ENCODE data around the gene FBXO44.

The FBXO44 gene

DNA sequence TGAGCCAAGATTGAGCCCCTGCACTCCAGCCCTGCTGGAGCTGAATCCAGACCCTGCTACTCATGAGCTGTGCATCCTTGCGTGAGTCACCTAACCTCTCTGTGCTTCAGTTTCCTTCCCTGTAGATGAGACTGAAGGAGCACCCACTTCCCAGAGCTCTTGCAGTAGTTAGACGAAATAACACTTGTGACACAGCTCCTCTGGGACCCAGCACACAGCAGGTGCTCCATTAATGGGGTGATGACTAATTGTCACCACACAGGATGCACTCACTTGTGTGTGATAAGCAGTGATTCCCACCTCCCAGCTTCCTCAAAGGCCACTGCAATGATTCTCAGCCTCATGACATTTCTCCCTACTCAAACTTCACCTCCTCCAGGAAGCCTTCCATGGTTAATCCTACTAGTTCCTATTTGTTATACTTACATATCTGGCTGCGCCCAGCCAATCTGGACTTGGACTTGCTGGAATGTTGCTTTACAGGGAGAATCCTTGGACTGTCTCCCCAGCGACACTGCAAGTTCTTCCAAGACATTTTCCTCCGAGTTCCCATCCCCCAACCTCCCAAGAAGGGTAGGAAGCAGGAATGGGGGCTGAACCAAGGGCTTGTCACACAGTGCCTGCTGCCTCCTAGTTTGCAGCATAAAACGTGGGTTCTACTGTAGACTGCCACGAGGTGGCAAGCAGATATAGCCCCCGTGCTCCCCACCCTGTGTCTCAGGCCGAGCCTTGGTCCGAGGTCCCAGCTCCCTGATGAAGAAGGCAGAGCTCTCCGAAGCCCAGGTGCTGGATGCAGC is 54.1 kb downstream of the FBXO44 start:
- DNase-seq (ENCODE audit: low read depth) = no peak
- TF ChIP-seq, protein P1, sequence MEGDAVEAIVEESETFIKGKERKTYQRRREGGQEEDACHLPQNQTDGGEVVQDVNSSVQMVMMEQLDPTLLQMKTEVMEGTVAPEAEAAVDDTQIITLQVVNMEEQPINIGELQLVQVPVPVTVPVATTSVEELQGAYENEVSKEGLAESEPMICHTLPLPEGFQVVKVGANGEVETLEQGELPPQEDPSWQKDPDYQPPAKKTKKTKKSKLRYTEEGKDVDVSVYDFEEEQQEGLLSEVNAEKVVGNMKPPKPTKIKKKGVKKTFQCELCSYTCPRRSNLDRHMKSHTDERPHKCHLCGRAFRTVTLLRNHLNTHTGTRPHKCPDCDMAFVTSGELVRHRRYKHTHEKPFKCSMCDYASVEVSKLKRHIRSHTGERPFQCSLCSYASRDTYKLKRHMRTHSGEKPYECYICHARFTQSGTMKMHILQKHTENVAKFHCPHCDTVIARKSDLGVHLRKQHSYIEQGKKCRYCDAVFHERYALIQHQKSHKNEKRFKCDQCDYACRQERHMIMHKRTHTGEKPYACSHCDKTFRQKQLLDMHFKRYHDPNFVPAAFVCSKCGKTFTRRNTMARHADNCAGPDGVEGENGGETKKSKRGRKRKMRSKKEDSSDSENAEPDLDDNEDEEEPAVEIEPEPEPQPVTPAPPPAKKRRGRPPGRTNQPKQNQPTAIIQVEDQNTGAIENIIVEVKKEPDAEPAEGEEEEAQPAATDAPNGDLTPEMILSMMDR (IDR thresholded peaks at IDR 0.05; ENCODE audit: low read depth, low read length, missing control alignments) = no peak
- in situ Hi-C loops (cut with HindIII; ENCODE audit: low sequenced_read_pairs) = no loop called here
- H3K4me3 ChIP-seq (ENCODE audit: low read depth, low read length) = no peak overlapping the region

DNA sequence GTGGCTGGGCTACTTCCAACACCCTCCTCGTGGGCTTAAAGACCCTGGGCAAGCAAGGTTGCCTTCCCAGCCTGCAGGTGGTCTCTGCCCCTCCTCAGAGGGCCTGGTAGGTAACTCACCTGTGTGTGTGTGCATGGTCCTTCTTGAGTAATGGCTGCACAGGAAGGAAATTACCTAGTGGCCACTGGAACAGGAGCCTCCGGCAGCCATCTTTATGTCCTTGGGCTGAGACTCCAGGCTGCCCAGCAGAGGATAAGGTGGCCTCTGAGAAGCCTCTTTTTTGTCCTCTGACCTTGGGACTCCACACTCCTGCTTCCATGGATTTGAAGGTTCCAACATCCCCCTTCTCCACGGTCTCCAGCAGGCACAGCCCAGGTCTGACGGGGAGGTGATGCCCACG is 56.8 kb downstream of the FBXO44 start:
- TF ChIP-seq, protein P1 (IDR thresholded peaks at IDR 0.05; ENCODE audit: low read depth, low read length, missing control alignments) = no peak
- DNase-seq (ENCODE audit: low read depth) = no peak
- H3K4me3 ChIP-seq (ENCODE audit: low read depth, low read length) = no peak overlapping the region
- in situ Hi-C loops (cut with HindIII; ENCODE audit: low sequenced_read_pairs) = loop anchor here (5.0 to 10.0 kb wide), 2 partner anchors 47 to 469 kb away; partner anchors contain the start of gene FBXO6

DNA sequence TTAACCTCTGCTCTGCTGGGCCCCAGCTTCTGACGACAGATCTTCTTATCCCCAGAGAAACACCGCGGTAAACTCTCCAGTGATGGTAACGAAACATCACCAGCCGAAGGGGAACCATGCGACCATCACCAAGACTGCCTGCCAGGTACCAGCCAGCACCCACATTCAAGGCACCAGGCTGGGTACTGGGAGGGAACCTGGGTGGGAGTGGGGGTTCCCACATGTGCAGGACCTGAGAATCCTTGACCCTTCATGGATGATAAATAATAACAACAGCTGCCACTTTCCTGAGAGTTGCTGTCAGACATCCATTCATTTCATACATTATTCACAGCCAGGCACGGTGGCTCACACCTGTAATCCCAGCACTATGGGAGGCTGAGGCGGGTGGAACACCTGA is 57.6 kb downstream of the FBXO44 start:
- TF ChIP-seq, protein P1 (IDR thresholded peaks at IDR 0.05; ENCODE audit: low read depth, low read length, missing control alignments) = no peak
- in situ Hi-C loops (cut with HindIII; ENCODE audit: low sequenced_read_pairs) = loop anchor here (5.0 to 10.0 kb wide), 2 partner anchors 47 to 470 kb away; partner anchors contain the start of gene FBXO6
- no peak overlapping the region for H3K4me3 ChIP-seq (ENCODE audit: low read depth, low read length)
- DNase-seq (ENCODE audit: low read depth) = no peak
